MCF 10A (cell line): ENCODE measurements around the gene CASP9. TPM values are rescaled to one million over a fixed set of nuclear protein-coding genes. Genes with fewer than 3 reads are reported as not detected.

Experiments used
- BruUV-seq: library from RNA; stranded (reverse); fragments of 400-500 nt; replicated peaks from 2 replicates; lab custom pipeline; 2021; lab: Mats Ljungman, UMichigan
- CTCF ChIA-PET: fragments of 300-600 bp; sonication (Branson Sonifier 250); formaldehyde crosslinking; extraction: SDS; loops from one replicate; lab custom pipeline; 2021; ENCODE audit warnings: antibody characterized with exemption, inconsistent platforms; lab: Yijun Ruan, JAX
- POLR2A ChIA-PET: fragments of 300-600, 350-650 bp; sonication (Branson Sonifier 250); formaldehyde crosslinking; extraction: SDS; loops from one replicate; lab custom pipeline; 2020; ENCODE audit warnings: antibody characterized with exemption, inconsistent platforms; lab: Yijun Ruan, JAX
- DNase-seq: peaks from one replicate; pipeline ENCODE4 v3.0.0-alpha.2; 2018; ENCODE audit not compliant: unreplicated experiment
- H3K27ac Mint-ChIP-seq: one replicate; pipeline ENCODE4 v1.8.0; 2022; ENCODE audit warnings: mild to moderate bottlenecking, low read depth, mixed read lengths; ENCODE audit not compliant: unreplicated experiment
- H3K27me3 Mint-ChIP-seq: one replicate; pipeline ENCODE4 v1.8.0; 2022; ENCODE audit warnings: mixed read lengths; ENCODE audit not compliant: insufficient read depth, unreplicated experiment
- H3K36me3 Mint-ChIP-seq: one replicate; pipeline ENCODE4 v1.8.0; 2022; ENCODE audit warnings: mild to moderate bottlenecking, moderate library complexity, mixed read lengths; ENCODE audit not compliant: insufficient read depth, unreplicated experiment
- H3K4me1 Mint-ChIP-seq: one replicate; pipeline ENCODE4 v1.8.0; 2022; ENCODE audit warnings: mixed read lengths; ENCODE audit not compliant: insufficient read depth, unreplicated experiment
- H3K4me3 Mint-ChIP-seq: one replicate; pipeline ENCODE4 v1.8.0; 2022; ENCODE audit warnings: mild to moderate bottlenecking, moderate library complexity, mixed read lengths; ENCODE audit not compliant: unreplicated experiment
- H3K9me3 Mint-ChIP-seq: one replicate; pipeline ENCODE4 v1.8.0; 2022; ENCODE audit warnings: mixed read lengths; ENCODE audit not compliant: unreplicated experiment
- intact Hi-C: fragments of 100-400 bp; cut with micrococcal nuclease; formaldehyde crosslinking; loops from 2 replicates; pipeline ENCODE4 v1.14.1; 2022
- total RNA-seq: library from RNA; stranded (reverse); gene quantifications from 2 replicates; pipeline ENCODE4 v1.2.3, GENCODE V29; 2022
- TF ChIP-seq, protein P1 (sequence below): fragments of 200-600 bp; IDR thresholded peaks from one replicate; pipeline ENCODE4 v1.8.0; 2022; ENCODE audit warnings: antibody characterized with exemption, mild to moderate bottlenecking; ENCODE audit not compliant: unreplicated experiment

Gene CASP9
- total RNA-seq, 1 experiment from 2014 or later: 8.9 TPM

DNA sequence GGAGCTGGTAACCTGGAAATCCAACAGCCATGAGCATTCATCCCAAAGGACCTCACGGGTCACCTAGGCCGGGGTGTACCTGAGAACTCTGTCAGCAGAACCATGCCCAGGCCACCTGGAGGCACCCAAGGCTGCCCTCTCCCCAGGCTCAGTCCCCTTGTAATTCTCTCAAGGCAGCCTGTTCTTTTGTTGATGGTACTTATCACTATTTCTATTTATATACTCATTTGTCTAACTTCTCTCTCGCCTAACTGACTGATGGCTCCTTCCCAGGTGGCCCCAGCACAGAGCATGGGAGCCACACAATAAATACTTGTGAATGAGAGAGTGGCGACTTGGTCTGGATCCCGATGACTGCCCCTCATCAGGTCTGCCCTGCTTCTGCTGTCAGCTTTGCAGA lies 16.7 kb downstream of the CASP9 start:
- TF ChIP-seq, protein P1, sequence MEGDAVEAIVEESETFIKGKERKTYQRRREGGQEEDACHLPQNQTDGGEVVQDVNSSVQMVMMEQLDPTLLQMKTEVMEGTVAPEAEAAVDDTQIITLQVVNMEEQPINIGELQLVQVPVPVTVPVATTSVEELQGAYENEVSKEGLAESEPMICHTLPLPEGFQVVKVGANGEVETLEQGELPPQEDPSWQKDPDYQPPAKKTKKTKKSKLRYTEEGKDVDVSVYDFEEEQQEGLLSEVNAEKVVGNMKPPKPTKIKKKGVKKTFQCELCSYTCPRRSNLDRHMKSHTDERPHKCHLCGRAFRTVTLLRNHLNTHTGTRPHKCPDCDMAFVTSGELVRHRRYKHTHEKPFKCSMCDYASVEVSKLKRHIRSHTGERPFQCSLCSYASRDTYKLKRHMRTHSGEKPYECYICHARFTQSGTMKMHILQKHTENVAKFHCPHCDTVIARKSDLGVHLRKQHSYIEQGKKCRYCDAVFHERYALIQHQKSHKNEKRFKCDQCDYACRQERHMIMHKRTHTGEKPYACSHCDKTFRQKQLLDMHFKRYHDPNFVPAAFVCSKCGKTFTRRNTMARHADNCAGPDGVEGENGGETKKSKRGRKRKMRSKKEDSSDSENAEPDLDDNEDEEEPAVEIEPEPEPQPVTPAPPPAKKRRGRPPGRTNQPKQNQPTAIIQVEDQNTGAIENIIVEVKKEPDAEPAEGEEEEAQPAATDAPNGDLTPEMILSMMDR: no peak
- no TSS peak for BruUV-seq
- CTCF ChIA-PET: no interaction called here
- H3K27ac Mint-ChIP-seq: no peak overlapping the region
- H3K9me3 Mint-ChIP-seq: no peaks in the 10 kb centered on the region
- no peaks in the 10 kb centered on the region for H3K27me3 Mint-ChIP-seq
- DNase-seq: no peak
- H3K4me3 Mint-ChIP-seq: no peak overlapping the region
- intact Hi-C loops: loop anchor here (10.0 kb wide), 1 partner anchor 72 kb away; the partner anchor contains the start of gene CTRC
- H3K4me1 Mint-ChIP-seq: peaks cover 8% of the 10 kb centered on the region
- peaks cover 28% of the 10 kb centered on the region for H3K36me3 Mint-ChIP-seq
- POLR2A ChIA-PET: interaction anchor here (0.6 kb wide), 1 partner anchor 209 kb away, joined by 4 read pairs; no protein-coding TSS in a partner anchor

DNA sequence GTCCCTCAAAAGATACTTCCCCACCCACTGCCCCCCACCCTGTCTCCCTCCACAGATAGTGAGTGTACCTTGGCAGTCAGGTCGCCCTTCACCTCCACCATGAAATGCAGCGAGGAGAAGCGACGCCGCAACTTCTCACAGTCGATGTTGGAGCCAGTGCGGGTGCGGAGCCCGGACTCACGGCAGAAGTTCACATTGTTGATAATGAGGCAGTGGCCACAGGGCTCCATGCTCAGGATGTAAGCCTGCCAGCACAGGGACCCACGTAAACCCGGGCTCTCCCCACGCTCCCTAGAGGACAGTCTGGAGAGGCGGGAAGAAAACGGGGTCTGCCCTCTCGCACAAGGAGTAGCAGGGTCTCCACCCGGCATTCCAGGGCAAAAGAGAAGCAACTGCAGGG lies 17.2 kb downstream of the CASP9 start:
- Mint-ChIP-seq H3K36me3 (peaks cover 27% of the 10 kb centered on the region), H3K9me3 (no peaks in the 10 kb centered on the region), H3K4me1 (peaks cover 8% of the 10 kb centered on the region), H3K4me3 (no peak overlapping the region), H3K27me3 (no peaks in the 10 kb centered on the region), H3K27ac (no peak overlapping the region)
- no peak for DNase-seq
- ChIA-PET POLR2A (interaction anchor here (0.6 kb wide), 1 partner anchor 210 kb away, joined by 4 read pairs; no protein-coding TSS in a partner anchor), CTCF (no interaction called here)
- TF ChIP-seq, protein P1: no peak
- intact Hi-C loops: loop anchor here (10.0 kb wide), 1 partner anchor 72 kb away; the partner anchor contains the start of gene CTRC
- no TSS peak for BruUV-seq

DNA sequence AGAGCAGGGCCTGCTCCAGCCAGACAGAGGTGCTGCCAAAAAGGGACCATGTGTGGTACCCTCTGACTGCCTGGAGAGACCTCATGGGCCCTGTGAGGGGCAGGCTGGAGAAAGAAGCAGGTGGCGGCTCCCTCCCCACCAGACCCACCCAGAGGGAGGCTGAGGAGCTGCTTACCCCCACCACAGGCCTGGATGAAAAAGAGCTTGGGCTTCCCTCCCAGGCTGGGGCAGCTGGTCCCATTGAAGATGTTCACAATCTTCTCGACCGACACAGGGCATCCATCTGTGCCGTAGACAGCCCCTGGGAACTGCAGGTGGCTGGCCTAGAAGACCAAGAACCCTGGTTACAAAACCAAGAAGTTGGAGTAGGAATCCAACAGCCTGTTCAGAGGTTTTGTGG lies 19.6 kb downstream of the CASP9 start:
- Mint-ChIP-seq H3K4me1 (no peaks in the 10 kb centered on the region), H3K27ac (no peak overlapping the region), H3K36me3 (peaks cover 27% of the 10 kb centered on the region), H3K4me3 (no peak overlapping the region), H3K27me3 (no peaks in the 10 kb centered on the region), H3K9me3 (no peaks in the 10 kb centered on the region)
- TF ChIP-seq, protein P1: no peak
- no TSS peak for BruUV-seq
- CTCF ChIA-PET: interaction anchor here (1.1 kb wide), 1 partner anchor 181 kb away, joined by 4 read pairs; no protein-coding TSS in a partner anchor
- intact Hi-C loops: loop anchor here (10.0 kb wide), 1 partner anchor 70 kb away; the partner anchor contains the start of gene CTRC
- POLR2A ChIA-PET: no interaction called here
- no peak for DNase-seq

DNA sequence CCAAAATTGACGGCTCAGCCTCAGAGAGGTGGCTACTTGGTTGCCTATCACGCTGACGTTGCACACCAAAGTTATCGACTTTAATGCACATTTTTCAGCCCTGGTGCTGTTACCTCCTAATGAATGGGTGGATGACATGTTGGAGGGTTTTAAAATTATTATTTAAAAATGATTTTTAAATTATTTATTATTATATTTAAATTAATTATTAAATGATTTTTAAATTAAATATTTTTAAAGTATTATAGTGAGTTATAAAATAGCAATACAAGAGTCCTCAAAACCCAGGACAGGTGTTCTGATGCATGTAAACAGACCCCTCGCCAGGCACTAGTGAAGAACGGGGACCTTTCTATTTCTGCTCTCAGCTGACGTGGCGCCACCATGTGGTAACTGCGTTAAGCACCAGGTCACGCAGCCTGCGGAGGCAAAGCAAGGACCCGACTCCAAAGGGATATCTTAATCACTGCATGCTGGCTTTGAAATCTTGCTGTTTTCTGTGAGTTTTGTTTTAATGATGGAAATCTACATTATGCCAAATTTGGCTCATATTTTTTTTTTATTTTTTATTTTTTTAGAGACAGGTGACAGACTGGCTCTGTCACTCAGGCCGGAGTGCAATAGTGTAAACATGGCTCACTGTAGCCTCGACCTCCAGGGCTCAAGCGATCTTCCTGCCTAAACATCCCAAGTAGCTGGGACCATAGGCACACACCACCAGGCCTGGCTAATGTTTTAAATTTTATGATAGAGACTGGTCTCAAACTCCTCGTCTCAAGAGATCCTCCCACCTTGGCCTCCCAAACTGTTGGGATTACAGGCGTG lies 22.6 kb downstream of the CASP9 start:
- Mint-ChIP-seq H3K4me3 (no peak overlapping the region), H3K9me3 (no peaks in the 10 kb centered on the region), H3K27ac (no peak overlapping the region), H3K36me3 (peaks cover 27% of the 10 kb centered on the region), H3K27me3 (no peaks in the 10 kb centered on the region), H3K4me1 (no peaks in the 10 kb centered on the region)
- DNase-seq: peak; percentile 65
- no TSS peak for BruUV-seq
- intact Hi-C loops: loop anchor here (1.0 to 10.0 kb wide), 2 partner anchors 67 to 178 kb away; partner anchors contain the start of gene CTRC
- TF ChIP-seq, protein P1: peak; percentile 53
- POLR2A ChIA-PET: interaction anchor here (0.6 to 0.7 kb wide), 2 partner anchors 22 to 54 kb away, joined by 3 read pairs; no protein-coding TSS in a partner anchor
- CTCF ChIA-PET: interaction anchor here (0.6 to 1.3 kb wide), 4 partner anchors 11 to 276 kb away, joined by 3 to 5 read pairs (median 4); no protein-coding TSS in a partner anchor
